SK-N-MC (cell line): ENCODE data around the gene EVX1.

Source experiments
- EZH2 ChIP-seq: fragments of 200-600 bp; sonication (generic); IDR thresholded peaks from one replicate; pipeline ENCODE4 v1.6.1; 2017; ENCODE audit warnings: antibody characterized with exemption
- POLR2AphosphoS5 ChIP-seq: IDR thresholded peaks from 2 replicates; pipeline ENCODE4 v1.6.1; 2012; ENCODE audit warnings: mild to moderate bottlenecking, low read depth, low read length, borderline replicate concordance

- TF ChIP-seq POLR2AphosphoS5 (no peak), EZH2 (no peak)
These were observed 29.8 kb upstream of the EVX1 start for GRCh38 chr7:27212497-27213432.
